ENCODE measurements around the gene SNCA. TPM values are rescaled to one million over a fixed set of nuclear protein-coding genes. Genes with fewer than 3 reads are reported as not detected.

Gene SNCA
- total and polyA plus RNA-seq, 2 of the 8 experiments (the other 6 are each of a cell fraction or from before 2014, with no cell fraction given), result 8.5 to 16.8 TPM

GRCh38 chr4:89712827-89713226, 124.1 kb downstream of the SNCA start:
- no peaks in the 10 kb centered on the region for H3K79me2 ChIP-seq (ENCODE audit: control insufficient read depth in 1 of 2, insufficient read depth in 2 of 2, low read length in 2 of 2)
- H3K23ac ChIP-seq (ENCODE audit: insufficient read length), result no peak overlapping the region
- POLR2A ChIA-PET (ENCODE audit: partially characterized antibody), result interaction anchor here (1.0 kb wide), 1 partner anchor 11 kb away, joined by 3 read pairs; no protein-coding TSS in a partner anchor
- FAIRE-seq (no peak), DNase-seq (ENCODE audit: low read depth in 1 of 2, low spot score in 2 of 2) (no peak)
- no peaks in the 10 kb centered on the region for H3K79me1 ChIP-seq (ENCODE audit: low read depth, low read length)
- 90% methylated on average over 4 of the region's 4 CpGs; no CpG with 5 or more reads in 1 of the 2 experiments for WGBS, 2 experiments (ENCODE audit: extremely low coverage in 1 of 2, insufficient coverage in 1 of 2, insufficient read length in 1 of 2, insufficient replicate concordance in 2 of 2, low coverage in 1 of 2, low lambda C conversion rate in 2 of 2, missing lambda C conversion rate in 1 of 2)
- H3K14ac ChIP-seq (ENCODE audit: insufficient read length), result no peak overlapping the region
- no peak overlapping the region for H2BK120ac ChIP-seq (replicated peaks; ENCODE audit: low read depth, low read length)
- no peak overlapping the region for H4K5ac ChIP-seq (ENCODE audit: insufficient read length, low read depth, low read length)
- no peak overlapping the region for H3K18ac ChIP-seq (ENCODE audit: extremely low read depth, low read length)
- H3K27ac ChIP-seq (ENCODE audit: low read depth, low read length), result no peak overlapping the region
- no peak overlapping the region for H3K4ac ChIP-seq (replicated peaks; ENCODE audit: insufficient read length, low read depth, low read length)
- H2BK12ac ChIP-seq (ENCODE audit: low read depth, low read length), result no peak overlapping the region
- no peaks in the 10 kb centered on the region for H3K23me2 ChIP-seq (ENCODE audit: low read depth, low read length)
- no peak overlapping the region for H3K9ac ChIP-seq (replicated peaks in 1 of 4; ENCODE audit: extremely low read depth in 1 of 4, low read depth in 3 of 4, low read length in 3 of 4)
- H3K56ac ChIP-seq (replicated peaks; ENCODE audit: insufficient read length, low read depth, low read length), result no peak overlapping the region
- H2AK5ac ChIP-seq (ENCODE audit: low read depth, low read length), result no peak overlapping the region
- no peaks in the 10 kb centered on the region for H4K20me1 ChIP-seq (replicated peaks in 1 of 2; ENCODE audit: control insufficient read depth in 1 of 2, insufficient read depth in 2 of 2, low read length in 2 of 2)
- H2BK15ac ChIP-seq (ENCODE audit: low read length), result no peak overlapping the region
- H3K9me3 ChIP-seq (ENCODE audit: insufficient read depth in 2 of 2, low read depth in 1 of 2, low read length in 1 of 2), result no peaks in the 10 kb centered on the region
- no peak overlapping the region for H3K4me3 ChIP-seq (ENCODE audit: extremely low read depth in 1 of 4, insufficient read depth in 2 of 4, low read depth in 3 of 4, low read length in 4 of 4)
- no peak overlapping the region for H2BK20ac ChIP-seq (ENCODE audit: low read length)
- H3K27me3 ChIP-seq (replicated peaks in 1 of 4; ENCODE audit: control insufficient read depth in 3 of 4, extremely low read depth in 1 of 4, insufficient read depth in 3 of 4, low read length in 3 of 4), result no peaks in the 10 kb centered on the region
- no peaks in the 10 kb centered on the region for H3K36me3 ChIP-seq (ENCODE audit: control insufficient read depth in 2 of 4, insufficient read depth in 4 of 4, low read length in 3 of 4)
- peaks cover 0 to 5% (median 4%) of the 10 kb centered on the region in 4 experiments; a peak in 3 of 7 replicates for H3K4me1 ChIP-seq (replicated peaks in 1 of 4; ENCODE audit: control insufficient read depth in 3 of 4, insufficient read depth in 4 of 4, low read length in 3 of 4)
- no peak overlapping the region for H4K8ac ChIP-seq (ENCODE audit: extremely low read depth, insufficient read depth, low read length)
- TF ChIP-seq SRF (IDR thresholded peaks at IDR 0.05; ENCODE audit: low read depth, low read length) (no peak), SIRT6 (IDR thresholded peaks at IDR 0.05; ENCODE audit: low read length) (no peak), RNF2 (IDR thresholded peaks at IDR 0.05; ENCODE audit: borderline replicate concordance, low read depth, low read length, missing control alignments, poor library complexity, severe bottlenecking) (no peak), EZH2 (IDR thresholded peaks at IDR 0.05; ENCODE audit: low read depth, low read length, severe bottlenecking) (no peak), CBX5 (IDR thresholded peaks at IDR 0.05; ENCODE audit: low read depth, low read length) (no peak), POU5F1 (IDR thresholded peaks at IDR 0.05; ENCODE audit: low read depth, low read length) (no peak), ATF2 (IDR thresholded peaks at IDR 0.05; ENCODE audit: low read length) (no peak), TAF7 (optimal IDR thresholded peaks at IDR 0.05; ENCODE audit: borderline replicate concordance, low read depth, low read length) (no peak), CTBP2 (IDR thresholded peaks at IDR 0.05; ENCODE audit: borderline replicate concordance, insufficient read depth, insufficient read length, low read length) (no peak), RFX5 (IDR thresholded peaks at IDR 0.05; ENCODE audit: borderline replicate concordance, low read depth, low read length) (no peak)
- no peak overlapping the region for H2BK5ac ChIP-seq (ENCODE audit: low read depth, low read length)
- H2AFZ ChIP-seq (ENCODE audit: low read length), result no peak overlapping the region
- no peak overlapping the region for H4K91ac ChIP-seq (replicated peaks; ENCODE audit: insufficient read length, low read length)
- no peak overlapping the region for H3K4me2 ChIP-seq (ENCODE audit: insufficient read depth in 1 of 2, low read depth in 2 of 2, low read length in 2 of 2)
- CTCF ChIA-PET (ENCODE audit: partially characterized antibody), result interaction anchor here (1.0 to 1.6 kb wide), 4 partner anchors 12 to 55 kb away, joined by 3 read pairs; no protein-coding TSS in a partner anchor
